Esophagus muscularis mucosa (tissue), 3 donors: ENCODE measurements around the gene FBXO31.

Source experiments
- POLR2AphosphoS5 ChIP-seq, 2 donors: sonication (generic); formaldehyde crosslinking; IDR thresholded peaks; one replicate each; pipeline ENCODE4 v1.6.1; 2017; ENCODE audit warnings: antibody characterized with exemption in 2 of 2
- TF ChIP-seq, protein P1 (sequence below), 3 experiments: fragments of 200-600 bp in 2 of 3; fragments of 450-650 bp in 1 of 3; sonication (generic) in 2 of 3; IDR thresholded peaks; one replicate each; pipeline ENCODE4 v1.5.1; 2017 to 2019; ENCODE audit warnings: antibody characterized with exemption in 3 of 3, mild to moderate bottlenecking in 2 of 3, moderate library complexity in 1 of 3

DNA sequence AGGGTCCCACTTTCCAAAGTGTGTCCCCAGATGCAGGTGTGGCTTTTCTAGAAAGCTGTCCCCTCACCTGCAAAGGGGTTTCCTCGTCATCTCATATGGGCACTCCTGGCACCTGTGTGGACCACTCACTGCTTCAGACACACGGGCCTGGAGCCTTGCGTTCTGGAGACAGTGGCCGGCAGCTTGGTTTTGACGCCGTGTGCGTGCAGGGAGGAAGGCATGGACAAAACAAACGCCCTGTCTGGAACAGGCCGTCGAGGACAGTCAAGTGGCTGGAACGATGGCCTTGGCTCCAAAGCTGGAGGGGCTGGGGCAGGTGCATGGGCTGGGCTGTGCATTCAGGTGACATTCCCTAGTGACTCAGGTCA, 53.3 kb downstream of the FBXO31 start:
- TF ChIP-seq, protein P1, sequence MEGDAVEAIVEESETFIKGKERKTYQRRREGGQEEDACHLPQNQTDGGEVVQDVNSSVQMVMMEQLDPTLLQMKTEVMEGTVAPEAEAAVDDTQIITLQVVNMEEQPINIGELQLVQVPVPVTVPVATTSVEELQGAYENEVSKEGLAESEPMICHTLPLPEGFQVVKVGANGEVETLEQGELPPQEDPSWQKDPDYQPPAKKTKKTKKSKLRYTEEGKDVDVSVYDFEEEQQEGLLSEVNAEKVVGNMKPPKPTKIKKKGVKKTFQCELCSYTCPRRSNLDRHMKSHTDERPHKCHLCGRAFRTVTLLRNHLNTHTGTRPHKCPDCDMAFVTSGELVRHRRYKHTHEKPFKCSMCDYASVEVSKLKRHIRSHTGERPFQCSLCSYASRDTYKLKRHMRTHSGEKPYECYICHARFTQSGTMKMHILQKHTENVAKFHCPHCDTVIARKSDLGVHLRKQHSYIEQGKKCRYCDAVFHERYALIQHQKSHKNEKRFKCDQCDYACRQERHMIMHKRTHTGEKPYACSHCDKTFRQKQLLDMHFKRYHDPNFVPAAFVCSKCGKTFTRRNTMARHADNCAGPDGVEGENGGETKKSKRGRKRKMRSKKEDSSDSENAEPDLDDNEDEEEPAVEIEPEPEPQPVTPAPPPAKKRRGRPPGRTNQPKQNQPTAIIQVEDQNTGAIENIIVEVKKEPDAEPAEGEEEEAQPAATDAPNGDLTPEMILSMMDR (IDR thresholded peaks at IDR 0.05), result no peak
- no peak for TF ChIP-seq POLR2AphosphoS5 (IDR thresholded peaks at IDR 0.05)
